Endometrium (tissue), 2 donors: ENCODE measurements around the gene SMIM29.
A peak's percentile ranks its signal among the peaks of the same experiment; 100 is the strongest.
"Not testable (repeated sequence)": the region's sequence is repeated elsewhere in the genome, so short reads cannot be mapped to it uniquely, and the experiment has no call there.

ENCODE experiments used
- FAIRE-seq: peaks from 2 replicates; lab custom pipeline; 2012; peaks lifted over from hg19 to GRCh38; lab: Jason Lieb, UNC
- donor health status: control.
- donor health status: control.

SMIM29 gene

DNA sequence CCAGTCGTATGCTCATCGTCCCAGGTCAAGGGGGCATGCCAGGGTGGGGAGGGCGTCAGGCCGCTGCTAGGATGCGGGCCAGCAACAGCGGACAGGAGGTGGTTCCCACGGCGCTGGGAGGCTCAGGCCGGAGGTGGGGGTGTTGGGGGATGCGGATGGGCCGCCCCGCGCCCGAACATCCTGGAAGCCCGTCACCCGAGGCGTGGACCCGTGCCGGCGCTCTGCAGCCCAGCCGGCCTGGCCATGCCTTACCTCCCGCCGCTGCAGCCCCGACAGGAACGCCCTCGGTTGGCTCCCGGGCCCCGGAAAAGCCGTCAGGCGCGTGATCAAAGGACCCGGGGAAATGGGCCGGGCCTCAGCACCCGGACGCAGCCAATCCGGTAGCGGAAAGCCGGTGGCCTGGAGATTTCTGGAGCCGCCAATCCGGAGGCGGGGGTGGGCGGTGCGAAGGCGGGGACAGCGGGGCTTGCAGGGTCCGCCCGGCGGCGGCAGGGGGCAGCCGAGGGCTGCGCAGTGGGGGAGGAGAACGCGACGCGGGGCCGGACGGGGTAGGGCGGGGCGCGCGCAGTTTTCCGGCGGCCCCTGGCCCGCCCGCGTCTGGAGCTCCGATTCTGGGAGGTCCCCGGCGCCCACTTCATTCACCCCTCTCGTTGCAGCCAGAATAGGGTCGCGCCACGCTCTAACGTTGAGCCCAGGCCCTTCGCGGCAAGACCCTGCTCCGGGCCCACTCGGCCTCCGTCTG lies at the start of gene SMIM29:
Gene SMIM29 (minus strand): TSS at position 280 of the 742 bp plus-strand sequence. CDS start 1,215 bp downstream, outside the sequence.
- FAIRE-seq = no peak

DNA sequence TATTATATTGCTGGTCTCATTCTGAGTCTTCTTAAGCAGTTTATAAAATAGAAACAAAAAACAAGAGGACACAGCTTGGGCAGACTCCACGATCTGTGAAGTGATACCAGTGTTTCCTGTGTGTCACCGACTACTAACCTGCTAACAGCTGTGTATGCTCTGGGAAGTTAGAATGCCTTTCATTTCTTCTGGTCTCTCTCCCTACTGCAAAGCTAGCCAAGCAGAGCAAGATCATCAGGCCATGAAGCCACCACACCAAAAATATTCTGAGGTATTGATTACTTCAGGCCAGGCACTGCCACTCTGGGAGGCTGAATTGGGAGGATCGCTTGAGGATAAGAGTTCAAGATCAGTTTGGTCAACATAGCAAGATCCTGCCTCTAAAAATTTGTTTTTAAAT lies 46.9 kb upstream of the SMIM29 start:
- FAIRE-seq = no peak

DNA sequence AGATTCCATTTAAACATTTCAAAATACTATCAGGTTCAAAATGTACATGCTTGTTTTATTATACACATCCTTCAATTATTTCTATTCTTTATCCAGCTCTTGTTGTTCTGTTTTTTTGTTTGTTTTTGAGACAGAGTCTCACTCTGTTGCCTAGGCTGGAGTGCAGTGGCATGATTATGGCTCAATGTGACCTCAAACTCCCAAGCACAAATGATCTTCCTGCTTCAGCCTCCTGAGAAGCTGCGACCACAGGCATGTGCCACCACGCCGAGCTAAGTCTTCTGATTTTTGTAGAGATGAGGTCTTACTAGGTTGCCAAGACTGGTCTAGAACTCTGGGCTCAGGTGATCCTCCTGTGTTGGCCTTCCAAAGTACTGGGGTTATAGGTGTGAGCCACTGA lies 44.1 kb upstream of the SMIM29 start:
- FAIRE-seq = no peak

DNA sequence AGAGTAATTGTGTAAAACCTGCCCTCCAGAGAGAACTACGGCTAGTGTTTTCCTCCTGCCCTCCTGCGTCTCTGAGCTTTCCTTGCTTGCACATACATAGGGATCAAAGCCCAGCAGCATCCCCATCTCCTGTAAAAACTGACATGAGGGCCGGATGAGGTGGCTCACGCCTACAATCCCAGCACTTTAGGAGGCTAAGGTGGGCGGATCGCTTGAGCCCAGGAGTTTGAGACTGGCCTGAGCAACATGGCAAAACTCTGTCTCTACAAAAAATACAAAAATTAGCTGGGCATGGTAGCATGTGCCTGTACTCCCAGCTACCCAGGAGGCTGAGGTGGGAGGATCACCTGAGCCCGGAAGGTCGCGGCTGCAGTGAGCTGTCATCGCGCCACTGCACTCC lies 40.3 kb upstream of the SMIM29 start:
- FAIRE-seq = no peak

DNA sequence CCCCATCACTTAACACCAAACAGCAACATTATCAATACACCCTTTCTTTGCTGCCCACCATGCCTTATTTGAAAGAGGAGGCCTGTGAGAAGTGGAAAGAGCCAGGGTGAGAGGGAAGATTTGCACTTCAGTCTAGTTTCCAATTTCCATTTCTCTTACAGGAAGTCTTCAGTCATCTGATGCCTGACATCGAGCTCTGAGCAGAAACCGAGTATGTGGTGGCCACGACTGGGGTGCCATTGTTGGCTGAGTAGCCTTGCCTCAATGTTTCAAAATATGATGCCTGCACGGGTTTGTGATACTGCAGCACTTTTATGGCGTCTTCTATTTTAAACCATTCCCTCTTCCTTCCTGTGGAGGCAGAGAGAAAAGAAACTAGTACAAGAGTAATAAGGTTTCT lies 39.8 kb upstream of the SMIM29 start:
- no peak for FAIRE-seq

DNA sequence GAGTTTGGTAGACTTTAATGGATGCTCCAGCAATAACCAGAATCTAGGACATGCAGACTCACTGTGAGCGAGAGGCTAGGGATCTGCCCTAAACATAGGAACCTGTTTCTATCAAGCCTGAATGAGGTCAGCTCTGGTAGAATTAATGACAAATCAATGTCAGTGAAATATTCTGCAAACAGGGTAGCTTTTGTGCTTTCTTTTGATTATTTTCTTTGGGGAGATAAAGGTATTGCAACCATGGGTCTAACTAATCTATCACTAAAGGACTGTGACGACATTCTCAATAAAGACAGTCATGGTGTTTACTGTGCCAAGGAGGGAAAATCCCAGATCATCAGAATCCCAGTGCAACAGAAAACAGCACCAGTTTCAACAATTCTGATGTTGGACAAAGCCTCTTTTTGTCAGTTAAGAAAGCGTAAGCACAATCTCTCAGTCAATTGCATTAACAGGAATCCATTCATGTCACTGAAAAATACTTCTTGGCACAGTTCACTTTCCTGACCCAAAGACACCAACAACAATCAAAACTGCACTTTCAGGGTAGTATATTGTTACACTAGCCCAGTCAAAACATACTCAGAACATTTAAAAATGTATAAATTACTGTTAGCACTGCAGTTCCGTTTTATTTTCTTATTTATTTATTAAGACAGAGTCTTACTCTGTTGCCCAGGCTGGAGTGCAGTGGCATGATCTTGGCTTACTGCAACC lies 36.8 kb upstream of the SMIM29 start:
- FAIRE-seq = no peak

DNA sequence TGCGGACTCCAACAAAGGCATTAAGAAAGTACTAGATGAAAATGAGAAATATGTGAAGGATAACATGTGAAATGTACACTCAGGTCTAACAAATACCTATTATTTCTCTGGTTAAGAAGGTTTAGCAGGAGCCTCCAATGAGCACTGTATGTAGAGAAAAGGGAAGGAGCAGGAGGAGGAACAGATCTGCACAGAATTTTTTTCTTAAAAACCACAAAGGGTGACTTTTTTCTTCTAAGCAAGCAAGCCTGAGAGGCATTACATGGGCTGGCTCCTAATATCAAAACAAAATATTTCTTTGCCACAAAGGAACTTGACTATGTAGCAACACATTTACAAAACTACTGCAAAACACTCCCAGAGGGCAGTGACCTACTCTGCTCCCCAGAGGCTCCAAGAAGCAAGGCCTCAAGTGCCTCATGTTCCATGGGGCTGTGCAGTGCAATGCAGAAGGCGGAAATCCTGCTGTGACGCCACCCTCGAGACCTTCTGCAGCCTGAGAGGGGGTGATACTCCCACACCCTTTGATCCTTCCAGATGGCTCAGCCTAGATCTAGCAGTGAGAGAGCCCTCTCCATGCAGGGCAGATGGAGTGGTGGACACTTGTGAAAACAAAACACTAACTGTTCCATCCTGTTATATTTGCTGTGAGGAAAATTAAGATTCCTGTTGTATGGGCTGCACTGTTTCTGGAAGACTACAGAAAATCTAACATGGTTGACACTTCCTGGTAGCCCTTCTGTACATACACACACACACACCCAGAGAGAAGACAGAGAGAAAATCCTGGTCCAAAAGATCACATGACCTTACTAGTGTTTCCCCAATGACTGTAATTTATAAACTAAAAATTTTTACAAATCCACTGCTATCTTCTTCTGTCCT lies 36.0 kb upstream of the SMIM29 start:
- FAIRE-seq = peak; percentile 78

DNA sequence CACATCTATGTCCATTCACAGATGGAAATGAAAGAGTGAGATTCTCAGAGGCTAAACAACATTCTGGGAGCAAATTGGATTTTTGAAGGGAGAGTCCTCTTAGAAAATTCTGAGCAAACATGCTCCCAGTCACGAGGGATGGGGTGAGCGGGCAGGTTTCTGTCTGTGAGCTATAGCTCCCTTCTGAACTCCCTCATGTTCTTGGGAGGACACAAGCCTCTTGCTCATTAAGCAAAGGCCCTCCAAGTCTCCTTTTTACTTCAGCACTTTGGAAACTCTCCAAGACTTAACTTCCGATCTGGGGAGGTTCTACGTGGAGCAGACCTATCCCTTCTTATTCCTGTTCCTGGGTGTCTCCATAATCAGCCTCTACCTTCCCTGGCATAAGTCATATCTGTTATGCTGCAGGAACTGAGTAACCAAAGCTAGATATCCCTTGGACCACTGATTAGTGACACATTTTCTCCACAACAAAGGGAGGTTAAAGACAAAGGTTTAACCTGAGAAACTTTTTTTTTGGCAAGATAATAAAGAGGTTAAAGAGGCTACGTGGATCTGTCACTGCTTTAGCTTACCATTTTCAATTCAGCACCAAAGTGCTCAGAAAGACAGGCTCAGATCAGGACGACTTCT lies 33.0 kb upstream of the SMIM29 start:
- FAIRE-seq = no peak

DNA sequence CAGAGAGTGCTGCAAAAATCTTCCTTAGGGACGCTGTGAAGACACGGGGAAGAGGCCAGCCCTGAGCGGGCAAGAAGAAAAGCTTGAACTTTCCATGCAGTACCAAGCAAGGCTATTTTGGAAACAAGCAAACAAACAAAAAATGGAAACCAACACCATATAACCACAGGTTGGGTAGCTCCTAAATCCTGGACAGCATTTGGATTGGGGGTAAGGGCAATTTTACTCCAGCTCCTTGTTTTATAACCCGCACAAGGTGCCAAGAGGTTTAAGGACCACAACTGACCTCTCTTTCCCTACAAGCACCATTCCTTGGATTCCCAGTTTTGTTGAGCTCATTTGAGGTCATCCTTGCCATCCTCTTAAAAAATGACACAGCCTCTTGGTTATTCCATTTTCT lies 31.4 kb upstream of the SMIM29 start:
- no peak for FAIRE-seq

DNA sequence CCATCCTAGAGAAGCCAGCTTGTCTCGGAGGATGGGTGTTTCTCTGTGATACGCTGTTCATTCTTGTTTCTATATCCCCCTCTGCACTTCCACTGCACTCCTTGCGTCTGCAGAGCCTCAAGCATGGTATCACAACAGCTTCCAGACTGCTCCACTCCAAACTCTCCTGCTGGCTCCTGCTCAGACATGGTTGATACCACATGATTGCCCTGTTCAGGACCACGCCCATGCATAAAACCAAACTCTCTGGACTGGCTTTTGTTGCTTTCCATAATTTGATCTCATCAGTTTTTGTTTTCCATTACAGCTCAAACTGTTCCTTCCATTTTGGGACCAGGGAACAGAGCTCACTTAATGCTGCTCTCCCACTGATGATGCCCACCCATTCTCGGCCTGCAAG lies 30.0 kb upstream of the SMIM29 start:
- no peak for FAIRE-seq

DNA sequence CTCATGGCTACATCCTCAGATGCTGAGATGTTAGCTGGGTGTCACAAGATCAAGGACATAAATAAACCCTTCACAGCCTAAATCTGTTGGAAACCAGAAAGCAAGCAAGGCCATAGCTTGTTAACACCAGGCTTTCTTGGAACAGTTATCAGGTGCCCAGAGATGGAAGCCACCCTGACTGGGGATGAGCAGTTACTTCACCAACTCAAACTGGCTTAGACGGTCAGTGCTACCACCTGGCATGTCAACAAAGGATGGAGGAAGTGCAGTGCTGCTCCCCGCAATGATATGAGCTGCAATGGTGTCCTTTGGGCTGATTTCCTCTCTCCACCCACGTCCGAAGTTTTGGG lies 28.9 kb upstream of the SMIM29 start:
- no peak for FAIRE-seq

DNA sequence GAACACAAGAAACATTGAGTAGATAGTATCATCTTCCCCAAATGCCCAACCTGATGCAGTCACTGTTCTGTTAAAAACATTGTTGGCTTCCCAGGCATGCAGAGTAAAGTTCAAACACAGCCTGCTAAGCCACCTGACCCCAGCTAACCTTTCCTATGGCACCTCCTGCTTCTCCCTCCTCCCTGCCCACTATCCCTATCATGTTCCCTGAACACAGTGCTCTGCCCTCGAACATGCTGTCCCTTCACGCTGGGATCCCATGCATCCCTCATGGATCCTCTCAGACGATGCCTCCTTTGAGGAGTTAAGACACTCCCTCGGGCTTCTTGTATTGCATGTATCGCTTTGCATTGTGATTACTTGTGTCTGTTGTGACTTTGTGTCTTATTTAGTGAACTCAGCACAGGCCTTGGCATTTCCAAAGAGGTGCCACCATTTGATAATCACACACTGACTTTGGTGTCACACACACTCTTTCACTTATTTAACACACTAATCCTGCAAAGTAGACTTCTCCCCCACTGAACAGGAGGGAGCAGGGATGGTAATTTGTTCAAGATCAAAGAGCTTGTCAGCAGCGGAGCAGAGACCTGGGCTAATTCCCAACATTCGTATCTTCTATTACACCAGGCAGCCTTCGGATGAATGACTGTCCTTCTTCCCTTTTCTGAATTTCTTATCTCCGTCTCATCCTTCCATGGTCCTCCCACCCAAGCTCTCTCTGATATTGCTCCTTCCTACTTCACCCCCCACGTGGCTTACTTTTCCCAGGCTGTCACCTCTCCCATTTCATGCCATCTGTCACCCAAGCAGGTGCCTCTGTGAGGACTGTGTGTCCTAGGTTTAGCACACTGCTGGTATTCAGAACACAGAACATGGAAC lies 28.3 kb upstream of the SMIM29 start:
- FAIRE-seq = no peak

DNA sequence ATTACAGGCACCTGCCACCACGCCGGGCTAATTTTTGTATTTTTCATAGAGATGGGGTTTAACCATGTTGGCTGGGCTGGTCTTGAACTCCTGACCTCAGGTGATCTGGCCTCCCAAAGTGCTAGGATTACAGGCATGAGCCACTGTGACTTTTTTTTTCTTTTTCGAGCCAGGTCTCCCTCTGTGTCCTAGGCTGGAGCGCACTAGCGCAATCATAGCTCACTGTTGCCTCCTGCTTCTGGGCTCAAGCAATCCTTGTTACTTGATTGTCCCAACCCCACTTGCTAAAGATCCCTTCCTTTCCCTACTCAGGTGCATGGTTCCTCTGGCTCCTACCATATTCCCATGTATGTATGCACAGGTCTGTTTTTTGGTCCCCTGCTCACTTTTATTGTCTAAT lies 27.4 kb upstream of the SMIM29 start:
- FAIRE-seq = no peak

DNA sequence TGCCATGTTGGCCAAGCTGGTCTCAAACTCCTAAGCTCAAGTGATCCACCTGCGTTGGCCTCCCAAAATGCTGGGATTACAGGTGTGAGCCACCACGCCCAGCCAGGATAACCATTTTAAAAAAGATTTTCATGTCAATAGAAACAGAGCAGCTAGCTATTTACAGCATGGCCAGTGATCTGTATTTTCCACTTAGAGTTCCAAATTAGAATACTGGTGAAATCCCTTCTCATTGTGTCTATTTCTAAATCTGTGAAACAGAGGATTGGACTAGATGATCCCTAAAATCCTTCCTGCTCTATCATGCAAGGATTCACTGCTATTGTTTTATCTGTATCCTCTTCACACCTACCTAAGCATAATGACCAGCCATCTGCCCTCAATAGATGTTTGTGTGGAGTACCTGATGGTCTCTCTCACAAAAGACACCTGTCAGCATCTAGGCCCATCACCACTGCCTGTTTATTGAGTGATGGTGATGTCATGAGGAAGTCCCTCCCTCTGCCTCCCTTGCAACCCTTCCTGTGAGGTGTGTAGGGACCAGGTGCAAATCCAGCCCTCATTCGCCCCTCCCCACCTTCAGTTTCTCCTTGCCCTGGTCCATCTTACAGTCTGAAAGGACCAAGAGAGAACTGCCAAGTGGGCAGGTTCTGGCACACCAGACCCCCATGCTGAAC lies 26.5 kb upstream of the SMIM29 start:
- FAIRE-seq = no peak

DNA sequence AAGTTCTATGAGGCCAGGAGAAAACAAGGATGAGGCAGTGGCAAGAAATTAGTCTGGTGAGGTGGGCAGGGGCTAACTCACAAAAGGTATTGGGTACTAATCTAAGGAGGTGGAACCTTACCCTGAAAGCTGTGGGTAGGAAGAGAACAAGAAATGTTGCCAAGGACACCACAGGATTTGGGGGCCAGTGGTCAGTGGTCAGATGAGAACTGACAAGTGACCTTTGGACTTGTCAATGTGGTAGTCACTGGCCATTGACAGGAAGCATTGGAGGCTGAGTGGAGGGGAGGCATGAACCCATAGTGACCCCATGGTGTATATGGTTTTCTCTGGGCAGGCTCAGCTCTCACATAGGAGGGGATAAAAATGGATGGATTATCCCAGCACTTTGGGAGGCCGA lies 25.3 kb upstream of the SMIM29 start:
- FAIRE-seq = no peak

DNA sequence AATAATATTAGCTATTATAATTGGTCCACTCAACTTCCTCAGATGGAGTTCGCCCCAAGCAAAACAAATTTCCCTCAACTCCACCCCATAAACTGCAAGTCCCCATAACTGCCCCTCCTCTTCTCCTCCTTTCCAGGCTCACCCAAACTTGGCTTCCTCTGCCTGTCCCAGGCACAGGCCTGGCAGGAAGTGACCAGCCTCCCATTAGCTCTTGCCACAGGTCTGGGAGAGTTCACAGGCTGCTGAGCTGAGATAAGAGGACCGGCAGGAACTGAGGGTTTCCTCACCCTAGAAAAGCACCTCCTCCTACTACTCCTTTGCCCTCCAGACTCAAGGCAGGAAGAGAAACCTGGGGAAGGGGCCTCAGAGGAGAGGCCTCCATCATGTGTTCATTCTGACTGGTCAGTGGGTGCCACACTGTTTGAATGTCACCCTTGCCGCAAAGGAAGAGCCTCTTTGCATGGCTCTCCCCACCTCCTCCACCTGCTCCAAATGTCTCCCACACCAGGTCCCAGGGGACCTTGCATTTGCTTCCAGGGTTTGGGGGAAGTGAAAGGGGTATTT lies 24.5 kb upstream of the SMIM29 start:
- FAIRE-seq = no peak

DNA sequence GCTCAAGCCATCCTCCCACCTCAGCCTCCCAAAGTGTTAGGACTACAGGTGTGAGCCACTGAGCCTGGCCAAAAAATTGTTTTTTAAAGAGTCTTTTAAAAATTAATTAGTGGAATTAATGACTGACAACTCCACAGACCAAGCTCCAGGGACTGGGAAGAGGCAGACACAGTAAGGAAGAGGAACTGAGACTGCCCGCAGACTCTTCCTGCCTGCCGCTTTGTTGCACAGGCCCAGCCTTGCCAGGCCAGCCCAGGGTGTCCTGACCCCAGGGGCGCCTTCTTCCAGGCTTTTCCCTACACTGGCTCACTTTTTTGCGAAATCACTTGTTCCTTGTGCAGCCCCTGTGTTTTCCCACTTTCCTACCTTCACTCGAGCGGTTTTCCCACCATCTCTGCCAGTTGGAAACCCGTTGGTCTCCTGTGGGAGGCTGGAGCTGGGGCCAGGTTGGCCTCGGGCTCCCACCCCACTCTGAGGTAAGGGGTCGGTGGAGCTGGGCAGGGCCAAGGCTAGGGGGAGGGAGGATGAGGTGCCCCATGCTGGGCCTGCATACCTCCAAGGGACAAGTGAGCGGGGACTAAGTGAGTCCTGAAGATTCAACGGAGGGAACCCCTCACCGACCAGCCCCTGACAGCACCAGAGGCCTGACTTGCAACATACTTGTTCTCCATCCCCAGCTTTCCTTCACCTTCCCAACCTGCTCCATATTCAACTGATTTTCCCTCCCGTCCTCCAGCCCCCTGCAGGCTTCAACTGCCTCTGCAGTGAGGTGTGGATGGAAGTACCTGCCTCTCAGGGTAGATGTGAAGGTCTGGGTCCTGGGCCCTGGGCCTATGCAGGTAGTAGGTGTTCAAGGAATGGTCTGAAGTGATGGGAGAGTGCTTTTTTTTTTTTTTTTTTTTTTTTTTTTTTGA lies 23.5 kb upstream of the SMIM29 start:
- no peak for FAIRE-seq

DNA sequence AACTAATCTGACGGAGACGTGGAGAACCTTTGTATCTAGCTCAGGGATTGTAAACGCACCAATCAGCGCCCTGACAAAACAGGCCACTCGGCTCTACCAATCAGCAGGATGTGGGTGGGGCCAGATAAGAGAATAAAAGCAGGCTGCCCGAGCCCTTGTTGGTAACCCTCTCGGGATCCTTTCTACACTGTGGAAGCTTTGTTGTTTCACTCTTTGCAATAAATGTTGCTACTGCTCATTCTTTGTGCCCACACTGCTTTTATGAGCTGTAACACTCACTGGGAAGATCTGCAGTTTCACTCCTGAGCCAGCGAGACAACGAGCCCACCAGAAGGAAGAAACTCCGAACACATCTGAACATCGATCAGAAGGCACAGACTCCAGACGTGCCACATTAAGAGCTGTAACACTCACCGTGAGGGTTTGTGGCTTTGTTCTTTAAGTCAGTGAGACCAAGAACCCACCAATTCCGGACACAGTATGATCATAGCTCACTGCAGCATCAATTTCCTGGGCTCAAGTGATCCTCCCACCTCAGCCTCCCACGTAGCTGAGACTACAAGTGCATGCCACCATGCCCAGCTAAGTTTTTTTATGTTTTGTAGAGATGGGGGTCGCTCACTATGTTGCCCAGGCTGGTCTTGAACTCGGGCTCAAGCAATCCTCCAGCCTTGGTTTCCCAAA lies 21.0 kb upstream of the SMIM29 start:
- not testable (repeated sequence) for FAIRE-seq

DNA sequence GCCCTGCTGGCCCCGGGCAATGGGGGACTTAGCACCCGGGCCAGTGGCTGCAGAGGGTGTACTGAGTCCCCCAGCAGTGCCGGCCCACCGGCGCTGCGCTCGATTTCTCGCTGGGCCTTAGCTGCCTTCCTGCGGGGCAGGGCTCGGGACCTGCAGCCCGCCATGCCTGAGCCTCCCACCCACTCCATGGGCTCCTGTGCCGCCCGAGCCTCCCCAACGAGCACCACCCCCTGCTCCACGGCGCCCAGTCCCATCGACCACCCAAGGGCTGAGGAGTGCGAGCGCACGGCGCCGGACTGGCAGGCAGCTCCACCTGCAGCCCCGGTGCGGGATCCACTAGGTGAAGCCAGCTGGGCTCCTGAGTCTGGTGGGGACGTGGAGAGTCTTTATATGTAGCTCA lies 20.3 kb upstream of the SMIM29 start:
- not testable (repeated sequence) for FAIRE-seq
